Activated T-cell treated with anti-CD3 and anti-CD28 coated beads, Interleukin-2, amount 50 U/mL, for 72 hours (primary cell): ENCODE results near the gene ARFGAP1. TPM values are rescaled to one million over a fixed set of nuclear protein-coding genes. Genes with fewer than 3 reads are reported as not detected.
"Not testable (repeated sequence)": the region's sequence is repeated elsewhere in the genome, so short reads cannot be mapped to it uniquely, and the experiment has no call there.

Experiments
- ATAC-seq, 2 donors: fragments of 150-1000 bp; cut with Tn5 transposase; replicated peaks in 1 of 2; 2 replicates each; pipeline ENCODE4 v1.10.0; 2021; ENCODE audit warnings: moderate library complexity in 2 of 2, mild to moderate bottlenecking in 1 of 2
- DNase-seq, 2 donors: peaks; one replicate each; pipeline ENCODE4 v3.0.0; 2021 to 2022; ENCODE audit warnings: mixed read lengths in 1 of 2
- H3K27ac Mint-ChIP-seq: one replicate; pipeline ENCODE4 v1.8.0; 2022; ENCODE audit warnings: mild to moderate bottlenecking, moderate library complexity, mixed read lengths
- H3K27me3 Mint-ChIP-seq: one replicate; pipeline ENCODE4 v1.8.0; 2022; ENCODE audit warnings: low read depth, mixed read lengths
- H3K36me3 Mint-ChIP-seq, 2 donors: one replicate each; pipeline ENCODE4 v1.8.0; 2022; ENCODE audit warnings: mixed read lengths in 2 of 2, mild to moderate bottlenecking in 1 of 2; ENCODE audit not compliant: insufficient read depth in 2 of 2
- H3K4me1 Mint-ChIP-seq: one replicate; pipeline ENCODE4 v1.8.0; 2022; ENCODE audit warnings: low read depth, mixed read lengths
- H3K4me3 Mint-ChIP-seq, 2 donors: one replicate each; pipeline ENCODE4 v1.8.0; 2022; ENCODE audit warnings: mild to moderate bottlenecking in 2 of 2, mixed read lengths in 2 of 2, moderate library complexity in 2 of 2
- H3K9me3 Mint-ChIP-seq, 2 donors: one replicate each; pipeline ENCODE4 v1.8.0; 2022; ENCODE audit warnings: mixed read lengths in 2 of 2
- total RNA-seq, 2 donors: library from RNA; stranded (reverse); gene quantifications; one replicate each; pipeline ENCODE4 v1.2.3, GENCODE V29; 2022

Gene ARFGAP1
- total RNA-seq, 2 donors from 2014 or later, result 75.8 to 76.6 TPM

DNA sequence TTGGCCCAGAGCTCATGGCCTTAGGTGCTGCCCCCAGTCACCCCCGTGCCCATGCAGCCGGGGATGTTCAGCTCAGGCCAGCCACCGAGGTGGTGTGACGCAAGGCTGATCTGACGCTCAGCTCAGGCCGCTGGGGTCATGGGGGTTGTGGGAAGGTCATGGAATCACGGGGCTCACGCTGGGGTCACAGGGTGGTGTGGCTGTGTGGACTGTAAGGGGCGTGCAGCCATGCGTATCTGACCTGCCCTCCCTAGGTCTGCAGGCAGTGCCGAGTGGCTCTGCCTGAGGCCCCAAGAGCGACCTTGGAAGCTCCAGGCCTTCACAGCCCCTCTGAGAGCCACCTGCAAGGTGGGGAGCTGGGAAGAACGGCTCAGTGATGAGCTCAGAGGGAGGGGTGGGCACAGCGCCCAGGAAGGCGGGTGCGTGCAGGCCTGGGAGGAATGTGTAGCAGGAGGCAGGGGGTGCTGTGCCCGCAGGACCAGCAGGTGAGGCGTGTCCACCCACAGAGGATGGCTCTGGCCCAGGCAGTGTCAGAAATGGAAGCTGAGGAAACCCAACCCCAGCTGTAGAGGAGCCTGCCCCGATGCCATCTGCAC lies 60.7 kb downstream of the ARFGAP1 start:
- Mint-ChIP-seq H3K36me3 (peaks cover 4 to 5% of the 10 kb centered on the region in 2 donors), H3K27me3 (peaks cover 25% of the 10 kb centered on the region), H3K9me3 (peaks cover 5 to 6% of the 10 kb centered on the region in 2 donors), H3K27ac (no peak overlapping the region), H3K4me3 (no peak overlapping the region), H3K4me1 (no peaks in the 10 kb centered on the region)
- no peak for DNase-seq
- no peak for ATAC-seq

DNA sequence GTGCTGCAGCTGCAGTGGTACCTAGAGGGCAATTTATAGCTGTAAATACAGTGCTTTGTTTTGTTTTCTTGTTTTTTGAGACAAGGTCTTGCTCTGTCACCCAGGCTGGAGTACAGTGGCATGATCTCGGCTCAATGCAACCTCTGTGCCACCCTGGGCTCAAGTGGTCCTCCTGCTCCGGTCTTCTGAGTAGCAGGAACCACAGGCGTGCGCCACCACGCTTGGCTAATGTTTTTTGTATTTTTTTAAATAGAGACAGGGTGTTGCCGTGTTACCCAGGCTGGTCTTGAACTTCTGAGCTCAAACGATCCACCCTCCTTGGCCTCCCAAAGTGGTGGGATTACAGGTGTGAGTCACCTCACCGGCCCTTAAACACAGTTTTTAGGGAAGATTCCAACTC lies 61.7 kb downstream of the ARFGAP1 start:
- DNase-seq (no peak), ATAC-seq (no peak)
- peaks cover 4 to 5% of the 10 kb centered on the region in 2 donors for H3K36me3 Mint-ChIP-seq
- H3K4me3 Mint-ChIP-seq, result no peak overlapping the region
- H3K9me3 Mint-ChIP-seq, result peaks cover 5 to 9% of the 10 kb centered on the region in 2 donors
- peaks cover 33% of the 10 kb centered on the region for H3K27me3 Mint-ChIP-seq
- H3K27ac Mint-ChIP-seq, result no peak overlapping the region
- no peaks in the 10 kb centered on the region for H3K4me1 Mint-ChIP-seq

DNA sequence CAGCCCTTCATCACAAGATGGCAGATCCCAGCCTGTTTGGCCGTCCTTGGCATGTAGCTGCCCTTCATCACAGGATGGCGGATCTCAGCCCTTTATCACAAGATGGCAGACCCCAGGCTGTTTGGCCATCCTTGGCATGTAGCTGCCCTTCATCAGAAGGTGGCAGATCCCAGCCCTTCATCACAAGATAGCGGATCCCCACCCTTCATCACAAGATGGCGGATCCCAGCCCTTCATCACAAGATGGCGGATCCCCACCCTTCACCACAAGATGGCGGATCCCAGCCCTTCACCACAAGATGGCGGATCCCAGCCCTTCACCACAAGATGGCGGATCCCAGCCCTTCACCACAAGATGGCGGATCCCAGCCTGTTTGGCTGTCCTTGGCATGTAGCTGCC lies 62.4 kb downstream of the ARFGAP1 start:
- Mint-ChIP-seq H3K27me3 (peaks cover 33% of the 10 kb centered on the region), H3K9me3 (peaks cover 5 to 12% of the 10 kb centered on the region in 2 donors)
- ATAC-seq, H3K36me3 Mint-ChIP-seq, DNase-seq, H3K27ac Mint-ChIP-seq, H3K4me1 Mint-ChIP-seq, H3K4me3 Mint-ChIP-seq: not testable (repeated sequence)

DNA sequence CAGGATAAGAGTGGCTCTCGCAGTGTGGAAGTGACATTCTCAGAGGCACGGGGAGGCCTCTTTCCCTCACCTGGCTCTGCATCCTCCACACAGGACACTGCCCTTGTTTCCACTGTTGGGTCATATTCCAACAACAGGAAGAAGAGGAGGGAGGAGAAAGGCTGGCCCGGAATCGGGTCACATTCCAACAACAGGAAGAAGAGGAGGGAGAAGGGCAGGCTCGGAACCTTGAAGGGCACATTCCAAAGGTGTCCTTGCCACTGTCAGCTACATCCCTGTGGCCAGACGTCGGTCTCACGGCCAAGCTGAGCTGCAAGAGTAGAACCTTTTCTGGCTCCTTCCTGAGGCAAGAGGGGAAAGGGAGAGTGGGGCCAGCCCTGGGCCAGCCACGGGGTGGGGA lies 63.1 kb downstream of the ARFGAP1 start:
- Mint-ChIP-seq H3K4me1 (no peaks in the 10 kb centered on the region), H3K27me3 (peaks cover 36% of the 10 kb centered on the region), H3K36me3 (peaks cover 4 to 5% of the 10 kb centered on the region in 2 donors), H3K9me3 (peaks cover 8 to 12% of the 10 kb centered on the region in 2 donors), H3K27ac (no peak overlapping the region), H3K4me3 (no peak overlapping the region)
- DNase-seq (no peak), ATAC-seq (no peak)

DNA sequence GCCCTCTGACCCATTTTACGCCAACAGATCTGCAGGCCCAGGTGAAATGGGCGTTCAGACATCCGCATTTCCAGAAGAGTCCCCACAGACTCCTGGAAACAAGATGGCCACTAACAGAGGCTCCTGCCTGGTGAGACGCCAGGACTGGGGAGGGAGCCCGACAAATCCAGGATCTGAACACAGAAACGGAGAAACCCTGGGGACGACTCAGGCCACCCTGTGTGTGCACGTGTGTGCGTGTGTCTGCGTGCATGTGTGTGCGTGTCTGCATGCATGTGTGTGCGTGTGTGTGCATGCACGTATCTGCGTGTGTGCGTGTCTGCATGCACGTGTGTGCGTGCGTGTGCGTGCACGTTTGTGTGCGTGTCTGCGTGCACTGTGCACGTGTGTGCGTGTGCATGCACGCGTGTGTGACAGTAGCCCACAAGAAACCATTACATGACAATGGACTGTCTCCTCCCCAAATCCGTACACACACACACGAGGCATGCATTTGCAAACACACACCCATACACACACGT lies 63.7 kb downstream of the ARFGAP1 start:
- no peak overlapping the region for H3K4me3 Mint-ChIP-seq

DNA sequence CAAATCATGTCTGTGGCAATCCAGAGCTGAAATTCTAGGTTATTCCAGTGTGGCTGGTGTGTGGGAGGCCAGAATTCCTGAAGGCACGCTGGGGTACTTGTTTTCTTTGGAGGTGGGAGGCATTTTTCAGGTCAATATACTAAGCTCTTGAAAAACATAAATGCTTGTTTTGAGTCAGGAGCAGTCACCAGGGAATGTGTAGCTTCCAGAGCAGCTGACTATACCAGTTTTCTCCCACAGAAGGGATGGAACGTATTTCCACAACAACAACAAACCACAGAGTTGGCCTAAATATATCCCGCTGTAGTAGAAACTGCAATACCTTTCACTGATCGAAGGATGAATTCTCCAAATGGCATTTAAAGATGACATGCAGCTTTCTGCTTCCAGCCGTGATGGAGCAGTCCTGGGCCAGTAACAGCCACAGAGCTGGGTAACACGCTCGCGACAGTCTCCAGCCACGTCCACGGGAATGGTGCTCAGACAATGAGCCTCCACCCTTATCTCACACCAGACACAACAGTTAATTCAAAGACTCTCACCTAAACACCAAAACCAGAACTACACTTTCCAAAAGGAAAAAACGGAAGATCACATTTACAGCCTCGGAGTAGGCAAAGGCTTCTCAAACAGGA lies 65.3 kb downstream of the ARFGAP1 start:
- no peak overlapping the region for H3K27ac Mint-ChIP-seq
- no peaks in the 10 kb centered on the region for H3K36me3 Mint-ChIP-seq
- H3K9me3 Mint-ChIP-seq, result peaks cover 3 to 6% of the 10 kb centered on the region in 2 donors
- DNase-seq (no peak), ATAC-seq (no peak)
- peaks cover 53% of the 10 kb centered on the region for H3K27me3 Mint-ChIP-seq
- H3K4me1 Mint-ChIP-seq, result no peaks in the 10 kb centered on the region
- H3K4me3 Mint-ChIP-seq, result no peak overlapping the region

More for the DNA sequence above, 63.7 kb downstream of the ARFGAP1 start:
- no peak overlapping the region for H3K27ac Mint-ChIP-seq
- no peaks in the 10 kb centered on the region for H3K4me1 Mint-ChIP-seq
- ATAC-seq, result no peak
- H3K9me3 Mint-ChIP-seq, result peaks cover 8 to 12% of the 10 kb centered on the region in 2 donors
- H3K36me3 Mint-ChIP-seq, result peaks cover 4 to 5% of the 10 kb centered on the region in 2 donors
- no peak for DNase-seq
- H3K27me3 Mint-ChIP-seq, result peaks cover 41% of the 10 kb centered on the region

Other genes starting within 250 kb of the ARFGAP1 start
- 10 to 100 TPM; 39.1 to 43.2 TPM for gene YTHDF1, start 56.7 kb upstream of the ARFGAP1 start, total RNA-seq
- gene BIRC7, start 36.9 kb upstream of the ARFGAP1 start, total RNA-seq, result under 1 TPM in 1 of 2 donors, not detected in 1; 0.74 TPM
- not detected for gene NKAIN4, start 18.4 kb upstream of the ARFGAP1 start, total RNA-seq
- gene COL20A1, start 20.4 kb downstream of the ARFGAP1 start, total RNA-seq, result under 1 TPM; 0.50 to 0.58 TPM
- gene CHRNA4, start 88.5 kb downstream of the ARFGAP1 start, total RNA-seq, result not detected
- gene KCNQ2, start 199.8 kb downstream of the ARFGAP1 start, total RNA-seq, result under 1 TPM; 0.44 to 0.65 TPM
- gene EEF1A2, start 226.3 kb downstream of the ARFGAP1 start, total RNA-seq, result 1 to 10 TPM in 1 of 2 donors, under 1 TPM in 1; 0.94 to 8.3 TPM
- gene PPDPF, start 248.0 kb downstream of the ARFGAP1 start, total RNA-seq, result 100 to 1,000 TPM in 1 of 2 donors, 10 to 100 TPM in 1; 91.0 to 130 TPM